NCI-H524 (cell line): ENCODE data around the gene SMARCC1.

Experiments
- DNase-seq, 2 experiments: peaks; one replicate each; lab custom pipeline; 2025; lab: John Stamatoyannopoulos, UW

Gene SMARCC1

DNA sequence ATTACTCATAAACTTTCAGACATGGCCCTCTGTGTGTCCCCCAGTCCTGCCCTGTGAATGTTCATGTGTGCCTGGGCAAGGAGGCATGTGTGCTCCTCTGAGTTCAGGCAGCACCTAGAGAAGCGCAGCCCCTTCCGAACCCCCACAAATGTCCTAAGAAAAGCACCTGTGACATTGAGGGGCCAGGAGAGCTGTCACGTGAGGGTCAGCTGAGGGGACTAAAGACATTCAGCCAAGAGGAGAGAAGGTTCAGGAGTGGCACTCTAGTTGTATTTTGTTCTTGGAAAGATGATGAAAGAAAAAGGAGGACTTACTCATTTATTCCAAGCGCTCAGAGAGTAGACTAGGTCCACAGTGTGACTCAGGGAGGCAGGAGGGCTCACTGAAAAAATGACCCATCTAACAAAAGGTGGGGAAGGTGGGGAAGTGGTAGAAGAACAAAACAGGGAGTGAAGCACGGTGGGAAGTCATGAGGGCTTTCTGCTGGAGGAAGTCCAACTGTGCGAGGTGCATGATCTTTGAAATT lies 240.0 kb downstream of the SMARCC1 start:
- no peak for DNase-seq

DNA sequence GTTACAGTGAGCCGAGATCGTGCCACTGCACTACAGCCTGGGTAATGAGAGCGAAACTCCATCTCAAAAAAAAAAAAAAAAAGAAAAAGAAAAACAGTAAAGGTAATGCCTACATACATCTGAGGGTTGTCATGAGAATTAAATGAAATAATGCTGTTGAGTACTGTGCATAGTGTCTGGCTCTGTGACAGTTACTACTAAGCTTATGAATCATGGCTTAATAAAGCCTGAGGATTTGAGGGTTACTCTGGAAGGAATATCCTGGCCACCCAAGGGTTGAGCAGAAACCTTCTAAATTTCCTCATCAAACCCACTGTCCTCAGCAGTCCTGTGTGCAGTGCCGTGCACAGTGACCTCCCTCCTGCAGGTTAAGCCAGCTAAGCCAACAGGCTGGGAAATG lies 241.4 kb downstream of the SMARCC1 start:
- DNase-seq: no peak

DNA sequence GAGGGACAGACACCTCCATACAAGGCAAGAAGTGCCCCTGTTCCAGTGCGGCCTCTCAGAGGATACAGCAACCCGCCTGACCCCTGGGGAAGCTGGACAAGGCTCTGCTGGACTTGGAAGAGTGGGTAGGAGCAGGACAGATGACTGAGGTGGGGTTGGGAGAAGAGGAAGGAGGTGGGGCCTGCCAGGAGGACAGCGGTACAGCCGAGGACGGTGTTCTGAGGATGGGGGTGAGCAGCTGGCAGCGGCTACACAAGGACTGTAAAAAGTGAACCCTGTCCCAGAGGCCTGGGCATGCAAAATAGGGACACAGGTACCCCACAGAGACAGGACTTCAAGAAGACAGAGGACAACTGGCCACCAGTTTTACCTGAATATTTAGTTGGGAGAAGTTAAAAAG lies 244.7 kb downstream of the SMARCC1 start:
- peak in 1 of 2 experiments; percentile 52 for DNase-seq

DNA sequence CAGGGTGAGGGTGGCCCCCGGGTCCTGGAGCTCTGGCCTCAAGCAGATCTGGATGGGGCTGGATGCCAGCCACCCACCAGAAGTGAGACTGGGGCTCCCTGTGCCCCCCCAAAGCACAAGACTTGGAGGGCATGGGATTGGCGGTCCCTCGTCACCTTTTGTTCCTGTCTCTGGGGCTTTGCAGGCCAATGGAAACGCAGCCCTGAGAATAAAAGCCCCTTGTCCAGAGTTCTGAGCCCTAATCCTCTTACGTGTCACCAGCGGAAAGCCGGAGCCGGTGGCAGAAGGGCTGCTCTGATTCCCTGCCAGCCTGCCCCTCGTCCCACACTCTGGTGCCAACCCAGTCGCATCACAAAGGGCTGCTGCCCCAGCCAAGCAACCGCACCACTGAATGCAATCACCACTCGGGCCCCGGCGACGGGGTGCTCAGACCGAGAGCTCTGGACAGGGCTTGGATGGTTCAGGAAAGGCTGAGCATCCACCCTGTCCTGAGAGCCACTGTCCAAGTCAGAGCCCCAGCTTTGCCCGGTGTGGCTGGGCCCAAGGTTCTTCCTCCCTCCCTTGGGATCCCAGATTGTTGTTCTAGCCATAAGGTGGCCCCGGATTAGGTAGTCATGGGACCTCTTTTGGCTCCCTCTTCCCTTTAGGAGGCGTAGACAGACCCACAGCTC lies 245.3 kb downstream of the SMARCC1 start:
- peak; percentile 86 to 90 for DNase-seq
